Nucleus accumbens (tissue), 56 donors: ENCODE results near the gene CD9.

ENCODE experiments used
- DNase-seq, 56 donors: peaks; one replicate each; lab custom pipeline; 2025; lab: John Stamatoyannopoulos, UW

The CD9 gene

DNA sequence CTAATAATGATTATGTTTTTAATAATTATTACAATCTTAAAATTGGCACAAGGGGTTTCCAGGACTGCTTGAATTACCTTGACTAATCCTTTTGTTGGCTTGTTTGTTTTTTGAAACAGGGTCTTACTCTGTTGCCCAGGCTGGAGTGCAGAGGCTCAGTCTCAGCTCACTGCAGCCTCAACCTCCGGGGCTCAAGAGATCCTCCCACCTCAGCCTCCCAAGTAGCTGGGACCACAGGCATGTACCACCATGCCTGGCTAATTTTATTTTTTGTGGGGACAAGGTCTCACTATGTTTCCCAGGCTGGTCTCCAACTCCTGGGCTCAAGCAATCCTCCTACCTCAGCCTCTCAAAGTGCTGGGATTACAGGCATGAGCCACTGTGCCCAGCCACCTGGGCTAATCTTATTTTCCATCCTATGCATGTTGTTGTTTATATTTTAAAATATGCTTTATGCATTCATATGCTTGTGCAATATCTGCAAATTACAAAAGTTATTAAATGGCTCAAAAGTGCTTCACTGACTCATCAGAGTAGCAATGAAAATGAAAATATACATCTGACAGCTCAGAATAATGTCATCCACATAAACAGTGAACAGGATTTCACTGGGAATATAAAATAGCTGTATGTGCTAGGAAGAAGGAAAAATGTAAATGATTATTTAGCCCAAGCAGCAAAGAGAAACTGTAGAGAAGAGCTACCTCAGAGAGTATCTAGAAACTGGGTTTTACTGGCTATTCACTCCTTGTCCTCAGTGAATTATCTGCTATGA is 85.5 kb downstream of the CD9 start:
- DNase-seq: no peak
